GM19467 (cell line): ENCODE data around the gene ZFYVE26.

Experiments used
- ATAC-seq: cut with Tn5 transposase; IDR thresholded peaks from one replicate; pipeline ENCODE4 v1.9.1; 2021; ENCODE audit warnings: mild to moderate bottlenecking, moderate library complexity; ENCODE audit not compliant: unreplicated experiment

Gene ZFYVE26

GRCh38 chr14:67817750-67818438, 1.5 kb upstream of the ZFYVE26 start:
- ATAC-seq, result no peak

GRCh38 chr14:67815573-67816225, 691 bp downstream of the ZFYVE26 start:
- ATAC-seq, result no peak

- no peak for ATAC-seq
Measured at GRCh38 chr14:67814821-67815220, 1.6 kb downstream of the ZFYVE26 start.

- ATAC-seq, result no peak
Measured at GRCh38 chr14:67806246-67806645, 10.1 kb downstream of the ZFYVE26 start.

DNA sequence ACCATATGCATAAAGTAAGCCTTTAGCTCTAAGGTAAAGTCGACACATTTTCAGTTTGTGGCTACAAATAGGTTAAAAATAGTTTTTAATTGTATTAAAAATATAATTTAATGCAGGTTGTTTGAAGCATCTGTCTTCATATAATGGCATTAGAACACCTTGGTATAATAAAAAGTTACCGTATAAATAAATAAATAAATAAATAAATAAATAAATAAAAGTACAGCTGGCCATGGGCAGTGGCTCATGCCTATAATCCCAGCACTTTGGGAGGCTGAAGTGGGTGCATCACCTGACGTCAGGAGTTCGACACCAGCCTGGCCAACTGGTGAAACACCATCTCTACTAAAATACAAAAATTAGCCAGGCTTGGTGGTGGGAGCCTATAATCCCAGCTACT, 15.6 kb downstream of the ZFYVE26 start:
- ATAC-seq, result no peak

DNA sequence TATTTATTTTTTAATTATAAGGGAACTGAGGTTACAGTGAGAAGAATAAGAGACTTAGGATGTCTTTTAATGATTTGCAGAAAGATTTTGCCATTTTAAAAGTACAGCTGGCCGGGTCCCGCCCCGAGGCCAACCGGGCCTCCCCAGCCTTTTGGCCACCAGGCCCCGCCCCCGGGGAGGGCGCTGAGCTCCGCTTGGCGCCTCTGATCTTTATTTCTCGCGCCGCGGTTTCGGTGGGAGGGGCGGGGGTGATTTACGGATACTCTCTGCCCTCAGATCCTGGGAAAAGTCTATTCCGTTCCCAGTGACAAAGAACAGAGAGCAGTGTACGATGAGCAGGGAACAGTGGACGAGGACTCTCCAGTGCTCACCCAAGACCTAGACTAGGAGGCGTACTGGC, 17.7 kb downstream of the ZFYVE26 start:
- no peak for ATAC-seq

DNA sequence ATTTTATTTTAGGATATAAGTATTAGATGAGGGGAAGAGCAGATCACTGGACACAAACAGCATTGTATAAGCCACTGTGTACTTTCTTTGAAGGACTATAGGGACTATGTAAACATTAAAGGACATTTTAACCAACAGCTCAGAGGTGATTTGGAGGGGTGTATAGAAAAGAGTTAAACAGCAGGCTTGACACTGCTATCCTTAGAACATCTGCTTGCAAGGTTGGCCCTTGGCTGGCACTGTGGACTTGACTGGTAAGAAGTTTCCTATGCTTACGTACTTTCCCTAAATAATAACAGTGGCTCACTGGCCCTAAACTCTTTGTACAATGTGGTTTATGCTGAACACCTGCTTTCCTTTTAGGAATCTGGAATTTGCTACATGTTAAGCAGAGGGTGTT, 28.7 kb downstream of the ZFYVE26 start:
- no peak for ATAC-seq

GRCh38 chr14:67785270-67786109, 30.9 kb downstream of the ZFYVE26 start:
- no peak for ATAC-seq

DNA sequence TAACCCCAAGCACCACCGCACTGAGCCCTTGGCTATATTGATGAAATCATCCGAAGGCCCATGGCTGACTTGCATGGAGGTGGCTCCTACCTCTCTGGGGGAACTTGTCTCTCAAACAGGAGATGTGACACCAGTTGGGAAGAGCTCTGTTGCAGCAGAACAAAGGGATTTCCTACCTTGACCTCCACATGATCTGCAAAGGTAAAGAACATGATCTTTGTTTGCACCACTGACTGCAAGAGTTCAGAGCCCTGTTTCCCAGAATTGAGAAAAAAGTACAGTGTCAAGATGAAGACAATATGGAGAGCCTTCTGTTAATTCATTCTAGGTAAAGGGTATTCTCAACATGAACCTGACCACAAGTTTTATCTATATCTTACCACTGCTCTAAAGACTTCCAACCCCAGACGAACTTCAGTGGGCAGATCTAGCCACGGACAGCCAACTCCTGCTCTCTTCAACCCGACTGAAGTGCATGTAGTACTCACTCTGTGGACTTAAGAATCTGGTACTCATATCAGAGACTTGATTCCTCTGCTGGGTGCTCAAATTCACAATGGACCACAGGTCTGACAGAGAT, 32.1 kb downstream of the ZFYVE26 start:
- ATAC-seq, result no peak

GRCh38 chr14:67782090-67782489, 34.3 kb downstream of the ZFYVE26 start:
- no peak for ATAC-seq

GRCh38 chr14:67778792-67779191, 37.6 kb downstream of the ZFYVE26 start:
- no peak for ATAC-seq

DNA sequence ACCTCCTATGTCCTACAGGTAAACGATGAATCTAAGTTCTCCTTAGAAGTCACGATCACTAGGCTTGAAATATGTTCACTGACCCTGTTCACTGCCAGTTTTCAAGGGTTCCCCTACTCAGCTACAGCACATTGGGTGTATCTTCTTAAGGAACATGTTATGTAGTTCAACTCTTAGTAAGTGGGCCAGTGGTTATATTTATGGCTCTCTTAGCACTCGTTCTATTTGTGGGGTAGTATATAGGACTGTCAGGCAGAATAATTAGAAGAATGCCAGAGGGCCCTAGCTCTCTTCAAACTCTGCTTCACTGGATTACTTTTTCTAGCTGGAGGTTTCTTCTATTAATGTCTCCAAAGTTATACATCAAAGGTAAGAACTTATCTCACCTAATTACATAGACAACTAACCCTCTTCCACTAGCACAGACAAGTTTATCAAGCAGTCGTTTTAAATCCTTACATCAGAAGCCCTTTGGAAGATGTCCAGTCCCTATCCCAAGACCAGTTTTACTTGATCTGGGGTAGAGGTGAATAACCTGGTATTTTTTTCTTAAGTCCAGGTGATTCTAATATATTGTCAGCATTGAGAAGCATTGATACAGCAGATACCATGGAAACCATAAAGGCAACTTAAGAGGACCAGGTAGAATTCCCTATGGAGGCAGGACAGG, 39.6 kb downstream of the ZFYVE26 start:
- no peak for ATAC-seq

GRCh38 chr14:67773844-67774377, 42.5 kb downstream of the ZFYVE26 start:
- no peak for ATAC-seq

DNA sequence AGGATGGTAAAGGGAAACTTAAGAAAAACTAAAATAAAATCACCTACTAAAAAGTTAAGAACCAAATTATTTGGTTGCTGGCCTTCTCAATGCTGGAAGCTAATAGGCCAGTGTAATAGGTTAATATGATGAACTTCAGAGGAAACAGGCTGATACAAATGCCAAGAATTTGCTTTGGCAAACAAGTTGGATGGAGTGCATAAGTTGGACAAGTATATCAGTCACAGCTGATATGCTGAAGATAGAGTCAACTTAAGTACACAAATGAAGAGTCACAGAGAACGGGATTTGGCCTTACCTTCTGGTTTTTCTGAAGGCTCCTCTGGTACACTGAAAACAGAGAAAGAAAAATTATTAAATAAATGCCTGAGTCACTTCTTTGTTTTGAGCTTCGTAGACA, 48.2 kb downstream of the ZFYVE26 start:
- ATAC-seq, result no peak

GRCh38 chr14:67766035-67766680, 50.2 kb downstream of the ZFYVE26 start:
- no peak for ATAC-seq

GRCh38 chr14:67765192-67765834, 51.1 kb downstream of the ZFYVE26 start:
- no peak for ATAC-seq

DNA sequence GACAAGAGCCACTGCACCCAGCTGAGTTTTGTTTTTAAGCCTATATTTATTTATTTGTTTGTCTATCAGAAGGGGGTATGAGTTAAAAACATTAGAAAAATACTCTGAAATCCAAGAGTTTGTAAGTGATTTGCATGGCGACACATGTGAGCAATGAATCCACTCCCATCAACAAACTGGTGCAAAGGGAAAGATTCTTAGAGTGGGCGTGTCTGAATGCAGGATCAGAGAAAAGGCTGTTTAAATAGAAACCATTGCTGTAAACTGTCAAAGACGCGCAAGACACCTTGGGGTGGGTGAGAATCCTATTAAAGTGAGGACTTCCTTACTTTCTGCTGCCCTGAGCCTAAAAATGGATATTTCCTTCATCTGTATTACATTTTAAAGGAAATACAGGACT, 51.9 kb downstream of the ZFYVE26 start:
- no peak for ATAC-seq

DNA sequence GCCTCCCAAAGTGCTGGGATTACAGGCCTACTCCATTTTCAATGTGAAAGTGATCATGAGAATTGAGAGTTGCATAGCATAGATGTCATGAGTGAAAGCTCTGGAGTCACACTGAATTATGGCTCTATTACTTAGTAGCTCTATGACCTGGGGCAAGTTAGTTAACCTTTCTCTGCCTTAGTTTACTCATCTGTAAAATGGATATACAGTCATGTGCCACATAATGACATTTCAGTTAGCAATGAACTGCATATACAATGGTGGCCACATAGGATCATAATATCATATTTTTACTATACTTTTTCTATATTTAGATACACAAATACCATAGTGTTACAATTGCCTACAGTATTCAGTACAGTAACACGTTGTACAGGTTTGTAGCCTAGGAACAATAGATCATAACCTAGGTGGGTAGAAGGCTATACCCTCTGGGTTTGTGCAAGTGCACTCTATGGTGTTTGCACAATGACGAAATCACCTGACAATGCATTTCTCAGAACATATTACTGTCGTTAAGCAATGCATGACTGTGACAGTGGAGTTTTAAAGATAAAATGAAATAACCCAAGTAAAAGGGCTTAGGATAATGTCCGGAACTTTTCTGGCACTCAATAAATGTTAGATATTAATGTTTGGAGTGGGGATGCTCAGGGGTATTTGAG, 53.1 kb downstream of the ZFYVE26 start:
- ATAC-seq, result no peak

- ATAC-seq, result no peak
Measured at GRCh38 chr14:67762051-67762450, 54.3 kb downstream of the ZFYVE26 start.
